Large intestine (tissue), 3 donors: ENCODE results near the gene ABLIM1. TPM values are rescaled to one million over a fixed set of nuclear protein-coding genes. Genes with fewer than 3 reads are reported as not detected.
A peak's percentile ranks its signal among the peaks of the same experiment; 100 is the strongest.

Experiments
- DNase-seq, 2 donors: peaks; one replicate each; pipeline versions ENCODE4 v3.0.0 to v3.0.0-alpha.2; 2013
- H3K27ac ChIP-seq: one replicate; pipeline ENCODE4 v1.5.1; 2013; ENCODE audit warnings: low read length
- H3K27me3 ChIP-seq: 2 replicates; pipeline ENCODE4 v1.6.1; 2013; ENCODE audit warnings: low read length; ENCODE audit not compliant: control insufficient read depth, insufficient read depth
- H3K36me3 ChIP-seq: 2 replicates; pipeline ENCODE4 v1.6.1; 2013; ENCODE audit warnings: low read length; ENCODE audit not compliant: control insufficient read depth, insufficient read depth
- H3K4me1 ChIP-seq: one replicate; pipeline ENCODE4 v1.6.1; 2013; ENCODE audit warnings: low read length; ENCODE audit not compliant: control insufficient read depth, insufficient read depth
- H3K4me3 ChIP-seq: one replicate; pipeline ENCODE4 v1.5.1; 2013; ENCODE audit warnings: low read length
- H3K9me3 ChIP-seq: one replicate; pipeline ENCODE4 v1.6.1; 2013; ENCODE audit warnings: mild to moderate bottlenecking, low read depth, low read length, moderate library complexity; ENCODE audit not compliant: control insufficient read depth
- WGBS: methylation state at CpG from one replicate; pipeline ENCODE4 v1.1.5; 2013; ENCODE audit warnings: low lambda C conversion rate; ENCODE audit not compliant: insufficient coverage; 5-methylcytosine and 5-hydroxymethylcytosine counted together
- polyA plus RNA-seq: library from polyadenylated mRNA; unstranded; fragments of 120-200 nt; gene quantifications from one replicate; pipeline ENCODE4 v1.2.1, GENCODE V29; 2013

The ABLIM1 gene
- polyA plus RNA-seq, 1 donor: 54.9 TPM

DNA sequence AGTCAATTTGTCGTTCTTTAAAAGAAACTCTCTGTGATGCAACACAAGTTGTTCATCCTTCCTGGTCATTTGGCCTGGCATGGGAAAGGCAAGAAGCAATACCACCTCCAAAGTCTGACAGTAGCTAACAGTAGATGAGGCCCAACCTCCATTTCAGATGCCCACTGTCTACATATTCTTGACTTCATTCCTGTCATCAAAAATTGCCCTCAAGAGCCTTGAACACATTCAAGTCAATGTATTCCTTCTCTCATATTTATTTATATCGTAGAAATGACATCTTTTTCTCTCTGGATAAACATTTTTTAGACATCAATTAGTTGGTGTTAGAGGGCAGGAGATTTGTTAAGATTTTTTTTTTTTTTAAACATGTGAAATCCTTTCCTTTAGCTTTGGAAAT, 33.7 kb downstream of the ABLIM1 start:
- Histone ChIP-seq H3K27me3 (no peaks in the 10 kb centered on the region), H3K27ac (no peak overlapping the region), H3K4me1 (peaks cover 8% of the 10 kb centered on the region), H3K9me3 (no peaks in the 10 kb centered on the region), H3K36me3 (peaks cover 1% of the 10 kb centered on the region), H3K4me3 (no peak overlapping the region)
- WGBS: 100% methylated on average over 1 of the region's 2 CpGs
- DNase-seq: no peak

DNA sequence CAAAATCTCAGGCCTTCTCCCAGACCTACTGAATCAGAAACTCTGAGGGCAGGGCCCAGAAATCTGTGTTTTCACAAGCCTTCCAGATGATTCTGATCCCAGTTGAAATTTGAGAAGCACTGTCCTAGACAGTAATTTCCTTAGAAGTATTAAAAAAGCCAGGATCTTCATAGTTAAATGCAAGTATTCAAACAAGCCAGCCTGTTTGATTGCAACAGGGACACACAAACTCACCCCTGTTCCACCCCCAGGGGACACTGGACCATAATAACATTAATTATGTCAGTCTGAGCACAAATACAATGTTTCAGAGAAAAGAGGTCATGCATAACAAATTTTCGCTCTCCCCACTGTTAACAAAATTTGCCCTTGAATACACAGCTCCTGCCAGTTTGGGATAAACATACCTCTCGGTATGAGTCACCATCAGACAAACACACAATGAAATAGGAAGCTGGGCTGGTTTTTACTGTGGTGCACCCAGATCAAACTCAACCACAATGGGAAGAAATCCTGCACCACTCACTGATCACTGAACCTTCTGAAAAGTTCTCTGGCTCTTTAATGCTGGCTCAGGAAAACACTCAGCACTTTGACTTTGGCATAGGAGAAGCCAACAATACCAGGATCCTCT, 34.3 kb downstream of the ABLIM1 start:
- DNase-seq: no peak
- H3K9me3 ChIP-seq: no peaks in the 10 kb centered on the region
- WGBS: no CpG with 5 or more reads among the region's 2 CpGs

DNA sequence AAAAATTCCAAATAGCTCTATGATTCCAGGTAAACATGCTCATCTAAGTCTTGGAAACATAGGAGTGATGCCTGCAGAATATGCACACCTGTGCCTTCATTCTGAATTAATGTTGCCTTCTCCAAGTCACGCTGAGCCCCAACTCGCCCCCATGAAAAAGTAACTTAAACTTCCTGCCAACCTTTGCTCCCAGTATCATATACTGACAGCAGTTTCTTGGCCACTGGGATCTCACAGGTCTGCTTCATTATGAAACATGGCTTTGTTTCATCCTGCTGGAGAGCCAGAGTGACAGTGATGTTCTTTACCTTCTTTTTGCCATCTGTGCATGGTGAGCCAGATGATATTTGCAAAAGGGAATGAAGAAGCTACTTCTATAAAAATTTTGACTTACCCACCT, 34.9 kb downstream of the ABLIM1 start:
- no peaks in the 10 kb centered on the region for H3K27me3 ChIP-seq
- WGBS: no CpG with 5 or more reads among the region's 2 CpGs
- H3K27ac ChIP-seq: no peak overlapping the region
- peaks cover 8% of the 10 kb centered on the region for H3K4me1 ChIP-seq
- DNase-seq: peak in 1 of 2 donors; percentile 44
- H3K36me3 ChIP-seq: peaks cover 2% of the 10 kb centered on the region
- H3K4me3 ChIP-seq: no peak overlapping the region
- no peaks in the 10 kb centered on the region for H3K9me3 ChIP-seq

More for the DNA sequence above, 34.3 kb downstream of the ABLIM1 start:
- H3K27ac ChIP-seq: no peak overlapping the region
- H3K4me1 ChIP-seq: peaks cover 8% of the 10 kb centered on the region
- no peak overlapping the region for H3K4me3 ChIP-seq
- no peaks in the 10 kb centered on the region for H3K36me3 ChIP-seq
- H3K27me3 ChIP-seq: no peaks in the 10 kb centered on the region

DNA sequence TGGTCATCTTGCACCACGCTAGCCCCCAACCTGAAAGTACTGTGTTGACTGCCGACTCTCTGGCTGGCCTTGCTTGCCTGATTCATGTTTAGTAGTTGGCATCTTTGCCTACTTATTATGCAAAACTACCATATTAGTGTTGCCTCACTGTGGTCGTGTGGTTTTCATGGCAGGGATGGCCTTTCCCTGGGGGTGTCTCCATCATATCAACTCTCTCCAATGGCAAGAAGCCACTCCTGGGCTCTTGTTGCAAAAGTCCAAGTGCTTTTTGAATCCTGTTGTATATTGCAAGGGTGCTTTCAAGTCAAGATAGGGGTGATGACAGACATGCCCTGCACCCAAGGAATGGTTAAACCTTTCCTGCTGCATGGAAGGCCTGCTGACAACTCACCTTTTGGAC, 39.4 kb downstream of the ABLIM1 start:
- no peak for DNase-seq
- H3K4me3 ChIP-seq: no peak overlapping the region
- no CpG with 5 or more reads among the region's 3 CpGs for WGBS
- no peaks in the 10 kb centered on the region for H3K9me3 ChIP-seq
- no peak overlapping the region for H3K27ac ChIP-seq
- peaks cover 20% of the 10 kb centered on the region for H3K4me1 ChIP-seq
- H3K27me3 ChIP-seq: no peaks in the 10 kb centered on the region
- peaks cover 2% of the 10 kb centered on the region for H3K36me3 ChIP-seq

DNA sequence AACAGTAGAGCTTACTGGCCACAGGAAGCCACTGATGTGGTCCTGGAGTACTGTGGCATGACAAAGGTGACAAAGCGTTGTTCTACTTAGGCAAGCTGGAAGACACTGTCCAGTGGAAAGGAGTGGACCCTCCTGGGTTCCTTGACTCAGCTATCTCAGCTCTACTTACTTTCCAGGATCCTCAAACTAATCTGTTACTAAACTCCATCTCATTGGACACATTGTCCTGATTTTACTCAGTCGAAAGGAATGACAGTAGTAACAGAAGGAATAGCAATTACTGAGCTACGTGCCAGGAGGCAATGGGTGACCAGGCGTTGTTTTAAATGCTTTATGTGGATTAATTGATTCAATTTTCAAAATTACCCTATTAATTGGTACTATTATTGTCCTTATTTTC, 41.6 kb downstream of the ABLIM1 start:
- H3K9me3 ChIP-seq: no peaks in the 10 kb centered on the region
- WGBS: 100% methylated on average over 2 of the region's 4 CpGs
- H3K27me3 ChIP-seq: no peaks in the 10 kb centered on the region
- DNase-seq: no peak
- no peak overlapping the region for H3K27ac ChIP-seq
- peaks cover 29% of the 10 kb centered on the region for H3K4me1 ChIP-seq
- H3K36me3 ChIP-seq: peaks cover 2% of the 10 kb centered on the region
- H3K4me3 ChIP-seq: no peak overlapping the region

GRCh38 chr10:114616103-114616502, 42.0 kb downstream of the ABLIM1 start:
- no peaks in the 10 kb centered on the region for H3K27me3 ChIP-seq
- no peak overlapping the region for H3K4me3 ChIP-seq
- DNase-seq: no peak
- H3K9me3 ChIP-seq: no peaks in the 10 kb centered on the region
- no peak overlapping the region for H3K27ac ChIP-seq
- peaks cover 29% of the 10 kb centered on the region for H3K4me1 ChIP-seq
- WGBS: no CpG with 5 or more reads among the region's 1 CpG
- H3K36me3 ChIP-seq: peaks cover 2% of the 10 kb centered on the region

DNA sequence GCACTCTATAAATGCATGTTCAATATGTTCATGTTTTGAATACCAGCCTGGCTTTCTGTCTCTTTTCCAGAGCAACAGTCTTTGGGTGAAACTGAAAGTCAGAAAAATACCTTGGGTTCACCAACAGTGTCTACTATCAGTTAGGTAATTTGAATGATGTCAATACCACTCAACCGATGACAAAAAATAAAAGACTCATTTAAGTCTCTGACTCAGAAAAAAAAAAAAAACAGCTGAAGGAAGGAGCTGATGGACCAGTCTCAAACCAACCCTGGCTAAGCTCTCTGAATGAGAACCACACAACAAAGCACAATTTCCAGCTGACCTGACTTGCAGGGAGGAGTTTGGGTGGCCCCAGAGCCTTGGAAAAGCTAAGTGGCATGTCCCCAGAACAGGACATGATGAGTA, 42.5 kb downstream of the ABLIM1 start:
- H3K27me3 ChIP-seq: no peaks in the 10 kb centered on the region
- peaks cover 29% of the 10 kb centered on the region for H3K4me1 ChIP-seq
- peaks cover 2% of the 10 kb centered on the region for H3K36me3 ChIP-seq
- no peaks in the 10 kb centered on the region for H3K9me3 ChIP-seq
- no CpG with 5 or more reads among the region's 1 CpG for WGBS
- DNase-seq: peak in 1 of 2 donors; percentile 56
- no peak overlapping the region for H3K27ac ChIP-seq
- no peak overlapping the region for H3K4me3 ChIP-seq

DNA sequence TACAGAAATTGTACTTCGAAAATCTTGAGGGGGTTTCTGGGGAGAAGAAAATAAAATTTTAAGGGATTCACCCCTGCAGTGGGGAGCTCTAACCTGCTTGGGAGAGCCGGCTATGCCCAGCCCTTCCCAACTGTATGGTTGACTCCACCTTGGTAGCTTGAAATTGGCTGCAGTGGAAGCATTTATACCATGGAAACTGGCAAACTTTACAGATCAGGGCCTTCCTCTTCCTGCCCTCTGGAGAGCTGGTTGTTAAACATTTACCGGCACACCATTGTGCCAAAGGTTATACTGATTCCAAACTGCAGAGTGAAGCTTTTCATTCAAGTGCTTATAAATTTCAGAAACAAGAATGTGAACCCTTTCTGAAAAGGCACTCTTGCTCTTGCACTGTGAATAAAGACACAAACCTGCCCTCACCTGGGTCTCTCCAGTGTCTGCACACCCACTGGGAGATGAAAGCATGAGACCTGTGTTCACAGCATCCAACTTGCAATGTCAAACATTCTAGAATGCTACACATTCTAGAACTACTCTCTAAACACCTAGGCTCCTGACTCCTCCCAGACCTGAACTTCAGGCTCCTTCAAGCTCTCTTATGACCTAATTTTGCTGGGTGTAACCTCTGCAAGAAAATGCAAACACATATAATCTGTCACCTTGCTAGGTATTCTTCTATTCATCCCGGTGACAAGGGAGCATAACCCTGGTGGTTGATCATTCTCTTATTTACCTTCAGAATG, 44.7 kb downstream of the ABLIM1 start:
- no peaks in the 10 kb centered on the region for H3K36me3 ChIP-seq
- peak; percentile 57 to 81 for DNase-seq
- 80% methylated on average over 1 of the region's 4 CpGs for WGBS
- H3K9me3 ChIP-seq: no peaks in the 10 kb centered on the region
- H3K27me3 ChIP-seq: no peaks in the 10 kb centered on the region
- H3K4me1 ChIP-seq: peaks cover 29% of the 10 kb centered on the region
- peak overlapping the region; percentile 82 for H3K27ac ChIP-seq
- H3K4me3 ChIP-seq: no peak overlapping the region

DNA sequence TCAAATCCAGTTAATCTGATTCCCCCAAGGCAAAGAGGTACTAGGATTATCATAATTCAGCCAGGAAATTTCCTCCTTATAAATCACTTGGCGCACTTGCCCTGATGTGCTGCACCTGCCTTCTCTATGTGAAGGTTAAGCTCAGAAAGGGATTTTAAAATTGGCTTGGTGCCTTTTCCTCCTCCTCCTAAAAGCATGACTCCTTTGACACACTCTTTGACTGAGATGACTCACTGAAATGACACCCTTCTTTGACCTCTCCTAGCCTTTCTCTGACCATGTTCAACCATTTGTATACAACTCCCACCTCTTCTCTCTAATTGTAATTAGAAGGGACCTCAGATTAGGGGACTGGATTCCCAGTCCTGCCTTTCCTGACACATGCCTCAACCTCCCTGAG, 46.5 kb downstream of the ABLIM1 start:
- peaks cover 29% of the 10 kb centered on the region for H3K4me1 ChIP-seq
- H3K36me3 ChIP-seq: no peaks in the 10 kb centered on the region
- no peak overlapping the region for H3K27ac ChIP-seq
- no peaks in the 10 kb centered on the region for H3K9me3 ChIP-seq
- no peak for DNase-seq
- WGBS: no CpG with 5 or more reads among the region's 1 CpG
- no peak overlapping the region for H3K4me3 ChIP-seq
- H3K27me3 ChIP-seq: no peaks in the 10 kb centered on the region

DNA sequence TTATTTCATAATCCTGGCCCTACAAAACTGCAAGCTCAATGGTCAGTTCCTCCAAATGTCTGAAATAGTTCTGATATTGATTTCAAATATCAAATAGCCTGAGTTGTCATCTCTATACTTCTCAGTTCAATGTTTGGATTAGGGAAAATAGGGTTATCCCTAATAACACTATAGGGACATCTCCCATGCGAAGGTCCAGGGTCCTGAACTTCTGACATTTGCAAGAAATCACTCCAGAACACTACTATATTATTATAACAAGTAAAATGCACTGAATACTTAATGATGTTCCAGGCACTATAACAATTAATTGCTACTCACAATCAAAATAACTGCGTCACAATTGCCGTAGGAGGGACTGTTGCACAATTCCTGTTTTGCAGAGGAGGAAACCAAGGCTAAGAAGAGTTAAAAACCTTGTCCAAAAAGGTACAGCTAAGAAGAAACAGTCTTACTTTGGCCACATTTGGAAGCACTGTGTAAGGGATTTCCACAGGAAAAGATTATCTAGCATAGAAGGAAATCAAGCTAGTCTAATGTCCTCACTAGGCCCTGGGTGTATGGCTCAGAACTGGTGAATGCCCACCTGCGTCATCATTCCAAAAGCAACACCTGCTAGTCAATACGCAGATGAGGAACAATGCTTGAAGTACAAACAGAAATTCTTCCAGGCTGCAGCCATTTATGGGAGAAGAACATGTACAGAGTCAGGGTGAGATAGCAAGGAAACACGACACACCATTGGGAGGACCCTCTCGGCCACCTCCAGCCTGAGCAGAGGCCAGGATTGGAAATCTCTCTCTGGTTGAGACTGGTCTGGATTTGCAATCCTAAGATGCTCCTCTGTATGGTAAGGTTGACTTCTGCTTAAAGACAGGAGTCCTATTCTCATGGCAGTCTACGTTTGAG, 48.3 kb downstream of the ABLIM1 start:
- no peaks in the 10 kb centered on the region for H3K27me3 ChIP-seq
- H3K4me1 ChIP-seq: peaks cover 26% of the 10 kb centered on the region
- DNase-seq: no peak
- H3K4me3 ChIP-seq: no peak overlapping the region
- WGBS: no CpG with 5 or more reads among the region's 8 CpGs
- H3K9me3 ChIP-seq: no peaks in the 10 kb centered on the region
- H3K36me3 ChIP-seq: no peaks in the 10 kb centered on the region
- no peak overlapping the region for H3K27ac ChIP-seq
